ENCODE measurements around the gene COL18A1.

Gene COL18A1

GRCh38 chr21:45416620-45417019 is 11.7 kb downstream of the COL18A1 start:
- ChIA-PET CTCF (no interaction called here), POLR2A (interaction anchor here (1.6 kb wide), 1 partner anchor 129 kb away, joined by 3 read pairs; the partner anchor contains the start of gene POFUT2)
- TF ChIP-seq HDGF (IDR thresholded peaks at IDR 0.05; ENCODE audit: borderline replicate concordance), result no peak
- TF ChIP-seq NFRKB (IDR thresholded peaks at IDR 0.05), result no peak
- TF ChIP-seq LEF1 (IDR thresholded peaks at IDR 0.05; ENCODE audit: borderline replicate concordance), result no peak
- TF ChIP-seq ELF4 (IDR thresholded peaks at IDR 0.05), result no peak
- TF ChIP-seq FOXA1 (IDR thresholded peaks at IDR 0.05), result no peak
- TF ChIP-seq SP1 (IDR thresholded peaks at IDR 0.05), result no peak
- no peak for TF ChIP-seq FOXM1 (IDR thresholded peaks at IDR 0.05; ENCODE audit: borderline replicate concordance)
- no peak for TF ChIP-seq CTBP1 (IDR thresholded peaks at IDR 0.05; ENCODE audit: borderline replicate concordance)
- no peak for TF ChIP-seq ARNT (IDR thresholded peaks at IDR 0.05)
- TF ChIP-seq ZNF384 (IDR thresholded peaks at IDR 0.05), result no peak
- no peak for TF ChIP-seq SUZ12 (IDR thresholded peaks at IDR 0.05)
- TF ChIP-seq BHLHE40 (IDR thresholded peaks at IDR 0.05; ENCODE audit: borderline replicate concordance), result no peak
- no peak for TF ChIP-seq L3MBTL2 (conservative IDR thresholded peaks at IDR 0.05)
- TF ChIP-seq, protein P1, sequence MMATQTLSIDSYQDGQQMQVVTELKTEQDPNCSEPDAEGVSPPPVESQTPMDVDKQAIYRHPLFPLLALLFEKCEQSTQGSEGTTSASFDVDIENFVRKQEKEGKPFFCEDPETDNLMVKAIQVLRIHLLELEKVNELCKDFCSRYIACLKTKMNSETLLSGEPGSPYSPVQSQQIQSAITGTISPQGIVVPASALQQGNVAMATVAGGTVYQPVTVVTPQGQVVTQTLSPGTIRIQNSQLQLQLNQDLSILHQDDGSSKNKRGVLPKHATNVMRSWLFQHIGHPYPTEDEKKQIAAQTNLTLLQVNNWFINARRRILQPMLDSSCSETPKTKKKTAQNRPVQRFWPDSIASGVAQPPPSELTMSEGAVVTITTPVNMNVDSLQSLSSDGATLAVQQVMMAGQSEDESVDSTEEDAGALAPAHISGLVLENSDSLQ (IDR thresholded peaks at IDR 0.05), result no peak
- no peak for TF ChIP-seq TARDBP (IDR thresholded peaks at IDR 0.05)
- TF ChIP-seq FOXK2 (IDR thresholded peaks at IDR 0.05), result no peak
- no peak for DNase-seq (ENCODE audit: extremely low spot score)

- ChIA-PET CTCF (no interaction called here), POLR2A (no interaction called here)
- DNase-seq (ENCODE audit: extremely low spot score), result no peak
- TF ChIP-seq, protein P1 (IDR thresholded peaks at IDR 0.05), result no peak
- no peak for TF ChIP-seq LEF1 (IDR thresholded peaks at IDR 0.05; ENCODE audit: borderline replicate concordance)
Measured at GRCh38 chr21:45417256-45417950, 12.4 kb downstream of the COL18A1 start.

DNA sequence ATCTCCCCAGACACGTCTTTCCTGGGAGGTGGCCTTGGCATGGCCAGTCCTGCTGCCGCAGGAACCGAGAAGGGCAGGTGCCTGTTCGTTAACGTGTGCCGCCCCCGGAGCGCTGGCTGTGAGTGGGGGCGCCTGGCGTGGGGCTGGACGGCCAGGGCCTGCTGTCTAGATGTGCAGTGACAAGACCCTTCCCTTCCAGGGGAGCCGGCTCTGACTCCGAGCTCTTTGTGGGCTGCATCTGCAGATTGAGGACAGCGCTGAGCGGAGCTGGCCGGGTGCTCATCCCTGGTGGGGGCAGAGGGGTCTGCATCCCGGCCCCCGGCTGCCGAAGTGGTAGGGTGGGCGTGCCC is 13.0 kb downstream of the COL18A1 start:
- ChIA-PET CTCF (no interaction called here), POLR2A (no interaction called here)
- TF ChIP-seq SUZ12 (IDR thresholded peaks at IDR 0.05) (no peak), HDGF (IDR thresholded peaks at IDR 0.05; ENCODE audit: borderline replicate concordance) (no peak), FOXM1 (IDR thresholded peaks at IDR 0.05; ENCODE audit: borderline replicate concordance) (no peak), TARDBP (IDR thresholded peaks at IDR 0.05) (no peak), FOXA1 (IDR thresholded peaks at IDR 0.05) (no peak), ELF4 (IDR thresholded peaks at IDR 0.05) (no peak), L3MBTL2 (conservative IDR thresholded peaks at IDR 0.05) (no peak), LEF1 (IDR thresholded peaks at IDR 0.05; ENCODE audit: borderline replicate concordance) (no peak), ZNF384 (IDR thresholded peaks at IDR 0.05) (no peak)
- TF ChIP-seq, protein P1 (IDR thresholded peaks at IDR 0.05), result no peak
- DNase-seq (ENCODE audit: extremely low spot score), result no peak

DNA sequence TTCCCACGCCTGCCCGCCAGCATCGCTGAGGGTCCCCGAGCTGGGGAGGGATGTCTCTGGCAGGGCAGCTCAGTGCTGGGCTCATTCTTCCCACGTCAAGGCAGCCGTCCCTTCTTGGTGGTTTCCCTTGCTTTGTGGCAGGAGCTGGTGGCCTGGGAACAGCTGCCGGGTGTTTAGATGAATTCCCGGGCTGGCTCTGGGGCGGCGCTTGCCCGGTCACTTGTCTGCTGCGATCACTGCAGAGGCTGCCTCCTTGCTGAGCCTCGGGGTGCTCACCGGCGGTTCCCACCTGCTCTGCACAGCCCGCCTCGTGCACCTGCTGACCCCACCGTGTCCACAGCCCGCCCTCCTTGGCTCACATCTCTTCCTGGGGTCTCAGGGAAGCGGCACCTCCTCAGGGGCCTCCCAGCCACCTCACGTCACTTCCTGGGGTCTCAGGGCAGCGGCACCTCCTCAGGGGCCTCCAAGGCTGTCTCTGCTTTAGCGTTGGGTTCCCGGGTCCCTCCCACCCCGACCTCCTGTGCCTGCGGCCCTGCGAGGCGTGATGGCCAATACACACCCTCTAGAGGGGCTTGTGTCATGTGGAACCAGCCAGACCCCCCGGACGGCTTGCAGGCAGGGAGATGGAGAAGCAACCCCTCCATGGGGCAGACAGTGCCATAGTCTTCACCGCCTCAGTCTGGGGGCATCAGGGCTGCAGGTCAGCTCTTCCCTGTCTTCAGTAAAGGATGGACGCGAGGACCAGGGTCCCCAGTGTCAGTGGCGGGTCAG is 13.5 kb downstream of the COL18A1 start:
- DNase-seq (ENCODE audit: extremely low spot score), result no peak
- TF ChIP-seq TARDBP (IDR thresholded peaks at IDR 0.05) (no peak), FOXM1 (IDR thresholded peaks at IDR 0.05; ENCODE audit: borderline replicate concordance) (no peak), FOXA1 (IDR thresholded peaks at IDR 0.05) (no peak), ZNF384 (IDR thresholded peaks at IDR 0.05) (no peak)
- TF ChIP-seq, protein P1 (IDR thresholded peaks at IDR 0.05), result no peak
- POLR2A ChIA-PET, result no interaction called here
- CTCF ChIA-PET, result no interaction called here

DNA sequence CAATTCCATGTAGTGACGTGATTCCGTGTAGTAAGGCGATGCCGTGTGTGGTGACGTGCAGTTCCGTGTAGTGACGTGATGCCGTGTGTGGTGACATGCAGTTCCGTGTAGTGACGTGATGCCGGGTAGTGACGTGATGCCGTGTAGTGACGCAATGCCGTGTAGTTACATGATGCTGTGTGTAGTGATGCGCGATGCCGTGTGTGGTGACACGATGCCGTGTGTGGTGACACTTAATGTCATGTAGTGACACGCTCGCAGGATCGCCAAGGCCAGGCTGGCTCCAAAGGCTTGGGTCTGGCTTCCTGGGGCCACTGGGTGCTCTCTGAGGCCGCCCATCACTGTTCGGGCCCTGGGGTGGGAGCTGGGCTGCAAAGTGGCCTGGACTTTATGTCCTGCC is 14.2 kb downstream of the COL18A1 start:
- TF ChIP-seq HDGF (IDR thresholded peaks at IDR 0.05; ENCODE audit: borderline replicate concordance) (no peak), FOXK2 (IDR thresholded peaks at IDR 0.05) (no peak), BHLHE40 (IDR thresholded peaks at IDR 0.05; ENCODE audit: borderline replicate concordance) (no peak), SP1 (IDR thresholded peaks at IDR 0.05) (no peak), FOXA1 (IDR thresholded peaks at IDR 0.05) (no peak), NFRKB (IDR thresholded peaks at IDR 0.05) (no peak), ZNF384 (IDR thresholded peaks at IDR 0.05) (no peak), CTBP1 (IDR thresholded peaks at IDR 0.05; ENCODE audit: borderline replicate concordance) (no peak), FOXM1 (IDR thresholded peaks at IDR 0.05; ENCODE audit: borderline replicate concordance) (no peak), LEF1 (IDR thresholded peaks at IDR 0.05; ENCODE audit: borderline replicate concordance) (no peak), TARDBP (IDR thresholded peaks at IDR 0.05) (no peak)
- TF ChIP-seq, protein P1 (IDR thresholded peaks at IDR 0.05), result no peak
- ChIA-PET POLR2A (no interaction called here), CTCF (interaction anchor here (1.0 kb wide), 1 partner anchor 12 kb away, joined by 3 read pairs; no protein-coding TSS in a partner anchor)
- no peak for DNase-seq (ENCODE audit: extremely low spot score)

All from HEK293T (cell line).